22Rv1 (cell line): ENCODE results near the gene XXYLT1.

Source experiments
- H3K27ac ChIP-seq: fragments of 450-650 bp; 2 replicates; pipeline ENCODE4 v1.5.1; 2017
- CTCF ChIP-seq: fragments of 450-650 bp; IDR thresholded peaks from 2 replicates; pipeline ENCODE4 v1.5.1; 2017; ENCODE audit warnings: mild to moderate bottlenecking
- ZFX ChIP-seq: fragments of 450-650 bp; IDR thresholded peaks from 2 replicates; pipeline ENCODE4 v1.6.1; 2017; ENCODE audit warnings: antibody characterized with exemption, borderline replicate concordance

Gene XXYLT1

GRCh38 chr3:195160257-195160898 lies 110.6 kb downstream of the XXYLT1 start:
- H3K27ac ChIP-seq = no peak overlapping the region

GRCh38 chr3:195159814-195160165 lies 111.2 kb downstream of the XXYLT1 start:
- TF ChIP-seq ZFX (no peak), CTCF (no peak)
- no peak overlapping the region for H3K27ac ChIP-seq

More at GRCh38 chr3:195160257-195160898, 110.6 kb downstream of the XXYLT1 start:
- TF ChIP-seq CTCF (no peak), ZFX (no peak)

- TF ChIP-seq CTCF (no peak), ZFX (no peak)
- no peak overlapping the region for H3K27ac ChIP-seq
These were observed 111.7 kb downstream of the XXYLT1 start for GRCh38 chr3:195159117-195159813.

GRCh38 chr3:195156286-195156890 lies 114.6 kb downstream of the XXYLT1 start:
- no peak overlapping the region for H3K27ac ChIP-seq
- TF ChIP-seq ZFX = no peak
- TF ChIP-seq CTCF = no peak

- TF ChIP-seq ZFX (no peak), CTCF (no peak)
- H3K27ac ChIP-seq = no peak overlapping the region
These were observed 115.3 kb downstream of the XXYLT1 start for GRCh38 chr3:195155570-195156241.

GRCh38 chr3:195154793-195155535 lies 116.0 kb downstream of the XXYLT1 start:
- TF ChIP-seq CTCF = no peak
- no peak for TF ChIP-seq ZFX

More at GRCh38 chr3:195154793-195155535, 116.0 kb downstream of the XXYLT1 start:
- H3K27ac ChIP-seq = no peak overlapping the region
